Nephron progenitor cell (in vitro differentiated cells): ENCODE measurements around the gene SPEF2.

Experiments used
- DNase-seq: peaks from one replicate; pipeline ENCODE4 v3.0.0; 2021
- H3K27ac Mint-ChIP-seq: 2 replicates; pipeline ENCODE4 v1.8.0; 2021; ENCODE audit warnings: mild to moderate bottlenecking, moderate library complexity, mixed read lengths
- H3K27me3 Mint-ChIP-seq: 2 replicates; pipeline ENCODE4 v1.8.0; 2021; ENCODE audit warnings: mild to moderate bottlenecking, low read depth, mixed read lengths; ENCODE audit not compliant: poor library complexity
- H3K36me3 Mint-ChIP-seq: 2 replicates; pipeline ENCODE4 v1.8.0; 2021; ENCODE audit warnings: low read depth, mixed read lengths
- H3K4me1 Mint-ChIP-seq: 2 replicates; pipeline ENCODE4 v1.8.0; 2021; ENCODE audit warnings: mixed read lengths
- H3K4me3 Mint-ChIP-seq: 2 replicates; pipeline ENCODE4 v1.8.0; 2021; ENCODE audit warnings: mild to moderate bottlenecking, moderate library complexity, mixed read lengths
- H3K9me3 Mint-ChIP-seq: 2 replicates; pipeline ENCODE4 v1.8.0; 2021; ENCODE audit warnings: mild to moderate bottlenecking, moderate library complexity, mixed read lengths
- TF ChIP-seq, protein P1 (sequence below): fragments of 200-600 bp; sonication (generic); IDR thresholded peaks from 2 replicates; pipeline ENCODE4 v1.5.0; 2021; ENCODE audit warnings: antibody characterized with exemption

Gene SPEF2

DNA sequence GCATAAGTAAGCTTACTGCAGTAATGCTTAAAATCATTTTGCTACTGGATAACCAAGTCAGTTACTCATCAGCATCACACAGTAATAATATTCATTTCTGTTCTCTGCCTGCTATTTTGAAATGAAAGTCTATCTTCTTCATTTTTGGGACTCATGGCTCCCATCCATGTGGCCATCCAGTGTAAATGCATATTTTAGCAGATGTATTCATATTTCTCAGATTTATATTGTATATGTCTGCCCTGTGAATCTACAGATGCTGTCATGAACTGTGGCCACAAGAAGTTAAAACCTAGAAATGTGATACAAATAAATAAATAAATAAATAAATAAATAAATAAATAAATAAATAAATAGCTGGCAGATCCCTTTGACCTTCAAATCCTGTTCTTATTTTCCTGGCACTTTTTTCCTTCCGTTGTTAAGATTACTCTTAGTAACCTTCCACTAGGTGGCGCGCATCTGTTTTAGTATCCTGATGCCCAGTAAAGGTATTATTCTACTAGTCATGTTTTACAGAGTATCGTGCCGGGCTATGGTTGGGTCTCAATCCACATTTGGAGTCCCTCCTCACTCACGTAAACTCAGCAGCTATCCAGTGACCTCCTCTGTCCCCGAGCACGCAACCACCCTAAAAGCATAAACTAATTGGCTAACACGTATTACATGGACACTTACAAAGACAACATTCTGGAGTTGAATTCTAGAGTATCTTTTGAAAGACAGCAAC, 159.9 kb downstream of the SPEF2 start:
- Mint-ChIP-seq H3K4me1 (peaks cover 6% of the 10 kb centered on the region), H3K36me3 (no peaks in the 10 kb centered on the region), H3K27me3 (peaks cover 8% of the 10 kb centered on the region), H3K9me3 (no peaks in the 10 kb centered on the region), H3K27ac (no peak overlapping the region), H3K4me3 (no peak overlapping the region)
- TF ChIP-seq, protein P1, sequence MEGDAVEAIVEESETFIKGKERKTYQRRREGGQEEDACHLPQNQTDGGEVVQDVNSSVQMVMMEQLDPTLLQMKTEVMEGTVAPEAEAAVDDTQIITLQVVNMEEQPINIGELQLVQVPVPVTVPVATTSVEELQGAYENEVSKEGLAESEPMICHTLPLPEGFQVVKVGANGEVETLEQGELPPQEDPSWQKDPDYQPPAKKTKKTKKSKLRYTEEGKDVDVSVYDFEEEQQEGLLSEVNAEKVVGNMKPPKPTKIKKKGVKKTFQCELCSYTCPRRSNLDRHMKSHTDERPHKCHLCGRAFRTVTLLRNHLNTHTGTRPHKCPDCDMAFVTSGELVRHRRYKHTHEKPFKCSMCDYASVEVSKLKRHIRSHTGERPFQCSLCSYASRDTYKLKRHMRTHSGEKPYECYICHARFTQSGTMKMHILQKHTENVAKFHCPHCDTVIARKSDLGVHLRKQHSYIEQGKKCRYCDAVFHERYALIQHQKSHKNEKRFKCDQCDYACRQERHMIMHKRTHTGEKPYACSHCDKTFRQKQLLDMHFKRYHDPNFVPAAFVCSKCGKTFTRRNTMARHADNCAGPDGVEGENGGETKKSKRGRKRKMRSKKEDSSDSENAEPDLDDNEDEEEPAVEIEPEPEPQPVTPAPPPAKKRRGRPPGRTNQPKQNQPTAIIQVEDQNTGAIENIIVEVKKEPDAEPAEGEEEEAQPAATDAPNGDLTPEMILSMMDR, result peak; percentile 61
- peak; percentile 71 for DNase-seq

DNA sequence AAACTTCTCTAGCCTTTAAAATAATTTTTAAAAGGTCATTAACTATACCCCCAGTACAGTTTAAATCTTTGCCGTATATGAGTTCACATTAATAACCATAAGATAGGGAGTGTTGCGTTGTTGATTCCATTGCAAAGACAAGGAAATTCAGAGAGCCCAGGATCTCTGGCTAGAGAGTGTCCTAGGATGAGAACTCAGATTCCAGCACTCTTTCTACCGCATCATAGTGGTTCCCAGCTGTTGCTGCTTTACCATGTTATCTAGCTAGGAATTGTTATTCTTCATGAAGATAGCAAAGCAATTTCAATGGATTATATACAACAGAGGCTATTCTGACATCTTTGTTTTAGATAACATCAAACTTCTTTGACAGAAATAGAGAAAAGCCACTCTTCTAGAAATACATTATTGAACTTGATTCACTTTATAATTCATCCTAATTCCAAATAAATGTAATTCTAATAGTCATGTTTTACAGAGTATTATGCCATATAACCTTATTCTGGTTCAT, 160.7 kb downstream of the SPEF2 start:
- peaks cover 6% of the 10 kb centered on the region for H3K4me1 Mint-ChIP-seq

DNA sequence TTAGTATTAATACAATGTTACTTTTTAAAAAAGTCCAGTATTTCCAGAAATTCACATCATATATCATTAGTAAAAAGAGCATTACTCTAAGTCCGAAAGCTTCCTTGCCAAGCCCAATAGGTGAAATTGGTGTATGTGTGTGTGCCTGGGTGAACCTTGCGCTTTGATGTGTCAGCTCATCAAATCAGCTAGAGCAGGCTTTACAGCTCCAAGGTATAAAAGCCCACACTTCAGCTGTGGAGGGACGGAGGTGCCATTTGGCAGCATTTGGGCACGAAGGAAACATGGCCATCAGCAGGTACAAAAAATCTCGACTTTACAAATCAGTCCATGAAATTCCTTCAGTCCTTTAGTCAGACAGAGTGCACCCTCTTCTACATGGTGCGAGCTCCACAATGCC, 162.6 kb downstream of the SPEF2 start:
- Mint-ChIP-seq H3K4me3 (no peak overlapping the region), H3K36me3 (no peaks in the 10 kb centered on the region), H3K9me3 (no peaks in the 10 kb centered on the region), H3K4me1 (peaks cover 6% of the 10 kb centered on the region), H3K27ac (no peak overlapping the region), H3K27me3 (peaks cover 8% of the 10 kb centered on the region)
- DNase-seq, result no peak
- TF ChIP-seq, protein P1, result no peak

More for the DNA sequence above, 160.7 kb downstream of the SPEF2 start:
- Mint-ChIP-seq H3K9me3 (no peaks in the 10 kb centered on the region), H3K36me3 (no peaks in the 10 kb centered on the region), H3K27me3 (peaks cover 8% of the 10 kb centered on the region), H3K27ac (no peak overlapping the region), H3K4me3 (no peak overlapping the region)
- TF ChIP-seq, protein P1, result no peak
- DNase-seq, result no peak

DNA sequence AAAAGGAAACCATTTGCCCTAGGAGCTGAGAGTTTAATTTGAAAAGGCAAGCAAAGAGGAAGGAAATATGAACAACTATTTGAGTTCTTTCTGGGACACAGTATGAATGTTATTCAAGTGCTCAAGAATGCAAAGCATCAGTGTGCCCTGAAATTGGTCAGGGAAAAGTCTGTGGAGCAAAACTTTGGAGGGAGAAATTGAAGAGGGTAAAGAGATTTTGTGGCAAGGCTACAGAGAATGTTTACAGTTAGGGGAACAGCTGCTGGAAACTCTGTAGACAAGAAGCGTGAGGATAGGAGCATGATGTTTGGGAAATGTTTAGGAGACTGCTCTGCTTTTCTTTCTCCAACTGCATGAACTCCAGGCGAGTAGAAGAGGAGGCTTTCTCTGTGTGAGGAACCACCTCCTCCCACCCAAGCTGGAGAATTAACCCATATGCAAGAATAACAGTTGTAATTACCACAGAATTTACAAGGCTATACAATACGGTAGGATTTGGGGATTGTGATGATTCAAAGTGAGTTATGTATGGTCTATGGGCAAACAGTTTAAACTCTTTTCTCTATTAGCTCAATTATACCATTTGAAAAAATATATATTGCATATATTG, 163.6 kb downstream of the SPEF2 start:
- no peaks in the 10 kb centered on the region for H3K36me3 Mint-ChIP-seq
- peaks cover 8% of the 10 kb centered on the region for H3K27me3 Mint-ChIP-seq
- DNase-seq, result no peak
- peak overlapping the region; percentile 1 for H3K27ac Mint-ChIP-seq
- TF ChIP-seq, protein P1, result no peak
- no peak overlapping the region for H3K4me3 Mint-ChIP-seq
- peaks cover 6% of the 10 kb centered on the region for H3K4me1 Mint-ChIP-seq
- no peaks in the 10 kb centered on the region for H3K9me3 Mint-ChIP-seq

DNA sequence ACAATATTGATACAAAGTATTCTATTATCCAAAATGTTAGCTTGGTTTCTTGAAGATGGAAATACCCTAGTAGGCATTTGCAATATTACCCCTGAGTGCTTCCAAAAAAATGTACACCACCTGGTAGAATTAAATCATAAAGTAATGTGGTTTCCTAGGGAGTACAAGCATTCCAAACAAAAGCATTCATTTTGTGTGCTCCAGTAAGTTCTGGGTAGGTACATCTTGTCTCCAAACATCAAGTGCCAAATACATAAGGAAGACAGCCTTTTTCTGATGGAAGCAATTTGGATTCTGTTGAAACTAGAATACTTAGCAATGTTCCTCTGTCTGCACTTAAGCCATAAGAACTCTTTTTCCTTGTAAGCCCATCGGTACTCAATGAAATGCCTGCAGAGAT, 165.9 kb downstream of the SPEF2 start:
- no peaks in the 10 kb centered on the region for H3K9me3 Mint-ChIP-seq
- peaks cover 10% of the 10 kb centered on the region for H3K27me3 Mint-ChIP-seq
- no peak overlapping the region for H3K27ac Mint-ChIP-seq
- no peak for DNase-seq
- peaks cover 6% of the 10 kb centered on the region for H3K4me1 Mint-ChIP-seq
- H3K36me3 Mint-ChIP-seq, result no peaks in the 10 kb centered on the region
- H3K4me3 Mint-ChIP-seq, result no peak overlapping the region
- TF ChIP-seq, protein P1, result no peak
